Stimulated activated naive B cell treated with anti-CD40 and anti-IgM and Interleukin-4, amounts not matched to agents 10 μg/mL and 1 μg/mL and 100 μg/mL, for 72 hours (primary cell): ENCODE data around the gene NACC1.

Experiments used
- ATAC-seq, 2 donors: fragments of 150-1000 bp; cut with Tn5 transposase; replicated peaks; 2 replicates each; pipeline ENCODE4 v1.10.0; 2021; ENCODE audit warnings: moderate library complexity in 1 of 2
- DNase-seq: peaks from one replicate; pipeline ENCODE4 v3.0.0; 2021
- H3K27ac Mint-ChIP-seq: one replicate; pipeline ENCODE4 v1.8.0; 2022; ENCODE audit warnings: mild to moderate bottlenecking, mixed read lengths
- H3K27me3 Mint-ChIP-seq, 2 donors: one replicate each; pipeline ENCODE4 v1.8.0; 2022; ENCODE audit warnings: mixed read lengths in 2 of 2
- H3K36me3 Mint-ChIP-seq, 2 donors: one replicate each; pipeline ENCODE4 v1.8.0; 2022; ENCODE audit warnings: mixed read lengths in 2 of 2, mild to moderate bottlenecking in 1 of 2
- H3K4me1 Mint-ChIP-seq, 2 donors: one replicate each; pipeline ENCODE4 v1.8.0; 2022; ENCODE audit warnings: mixed read lengths in 2 of 2, mild to moderate bottlenecking in 1 of 2
- H3K4me3 Mint-ChIP-seq, 2 donors: one replicate each; pipeline ENCODE4 v1.8.0; 2022; ENCODE audit warnings: mild to moderate bottlenecking in 2 of 2, mixed read lengths in 2 of 2, moderate library complexity in 1 of 2
- H3K9me3 Mint-ChIP-seq, 2 donors: one replicate each; pipeline ENCODE4 v1.8.0; 2022; ENCODE audit warnings: mixed read lengths in 2 of 2, mild to moderate bottlenecking in 1 of 2

The NACC1 gene

GRCh38 chr19:13116282-13117175 is 1.5 kb upstream of the NACC1 start, which contains the start of gene TRMT1:
TRMT1 (minus strand) TSS chr19:13116740; CDS start chr19:13116399, 341 bp downstream.
- Mint-ChIP-seq H3K4me1 (peaks cover 30 to 75% of the 10 kb centered on the region in 2 donors), H3K36me3 (peaks cover 16 to 44% of the 10 kb centered on the region in 2 donors), H3K4me3 (peak within 1 kb of the TSS; percentile 97 to 99), H3K9me3 (no peaks in the 10 kb centered on the region), H3K27ac (peak within 1 kb of the TSS; percentile 98), H3K27me3 (no peaks in the 10 kb centered on the region)
- ATAC-seq (peak; percentile 65 to 69), DNase-seq (peak; percentile 94)

DNA sequence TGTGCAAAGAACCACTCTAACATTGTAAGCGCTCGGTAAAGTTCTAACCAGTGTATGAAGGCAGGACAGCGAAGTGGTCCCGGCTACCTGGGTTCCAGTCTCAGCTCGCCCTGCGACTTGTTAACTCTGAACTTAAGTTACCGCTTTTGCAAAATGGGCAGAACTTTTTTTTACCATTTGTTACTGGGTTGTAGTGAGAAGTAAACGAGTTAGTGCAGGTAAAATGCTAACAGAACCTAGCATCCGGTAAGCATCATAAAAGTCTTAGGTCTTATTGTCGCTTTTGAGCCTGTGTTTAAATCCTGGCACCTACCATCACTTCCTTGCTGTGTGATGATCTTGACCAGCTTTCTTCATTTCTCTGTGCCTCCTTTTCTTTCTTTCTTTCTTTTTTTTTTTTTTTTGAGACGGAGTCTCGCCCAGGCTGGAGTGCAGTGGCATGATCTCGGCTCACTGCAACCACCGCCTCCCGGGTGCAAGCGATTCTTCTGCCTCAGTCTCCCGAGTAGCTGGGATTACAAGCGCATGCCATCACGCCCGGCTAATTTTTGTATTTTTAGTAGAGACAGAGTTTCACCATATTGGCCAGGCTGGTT is 790 bp upstream of the NACC1 start:
- peaks cover 21 to 47% of the 10 kb centered on the region in 2 donors for H3K36me3 Mint-ChIP-seq
- ATAC-seq = peak; percentile 12 to 15
- DNase-seq = no peak
- peaks cover 37 to 82% of the 10 kb centered on the region in 2 donors for H3K4me1 Mint-ChIP-seq
- H3K27ac Mint-ChIP-seq = peak overlapping the region; percentile 98
- no peaks in the 10 kb centered on the region for H3K9me3 Mint-ChIP-seq
- H3K27me3 Mint-ChIP-seq = no peaks in the 10 kb centered on the region
- H3K4me3 Mint-ChIP-seq = peak overlapping the region; percentile 97 to 99

DNA sequence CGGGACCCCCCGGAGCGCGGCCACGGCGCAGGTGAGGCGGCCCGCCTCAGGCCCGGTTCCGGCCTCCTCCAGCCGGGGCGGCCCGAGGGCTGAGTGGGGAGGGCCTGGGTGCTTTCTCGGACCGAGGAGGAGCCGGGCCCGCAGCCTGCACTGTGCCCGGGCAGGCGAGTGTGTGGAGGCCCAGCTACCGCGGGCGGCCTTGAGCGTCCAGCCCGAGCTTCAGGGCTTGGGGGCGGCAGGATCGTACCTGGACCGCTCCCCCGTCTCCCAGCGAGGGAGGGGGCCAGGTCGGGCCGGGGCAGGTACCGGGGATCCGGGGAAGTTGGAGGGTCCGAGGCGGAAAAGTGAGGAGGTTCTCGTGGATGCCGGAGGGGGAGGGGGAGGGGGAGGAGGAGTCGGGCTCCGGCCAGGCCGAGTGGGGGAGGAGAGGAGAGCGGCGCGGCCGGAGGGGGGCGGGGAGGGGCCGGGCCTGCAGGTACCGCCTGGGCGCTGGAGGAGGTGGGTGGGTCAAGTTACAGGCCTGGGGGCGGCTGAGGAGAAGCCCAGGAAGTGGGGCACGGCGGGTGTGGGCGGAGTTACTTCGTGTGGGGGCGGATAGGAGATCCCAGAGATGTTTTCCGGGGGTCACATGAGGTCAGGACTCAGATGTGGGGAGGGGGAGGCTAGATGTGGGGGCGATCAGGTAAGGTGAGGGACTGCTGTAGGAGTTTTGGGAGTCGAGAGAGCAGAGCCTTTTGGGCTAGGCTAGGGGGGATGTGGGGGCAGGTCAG is 545 bp downstream of the NACC1 start:
- no peaks in the 10 kb centered on the region for H3K27me3 Mint-ChIP-seq
- DNase-seq = peak; percentile 30
- H3K9me3 Mint-ChIP-seq = no peaks in the 10 kb centered on the region
- H3K27ac Mint-ChIP-seq = peak overlapping the region; percentile 81
- peaks cover 13 to 52% of the 10 kb centered on the region in 2 donors for H3K36me3 Mint-ChIP-seq
- ATAC-seq = peak; percentile 6 to 14
- H3K4me1 Mint-ChIP-seq = peaks cover 45 to 89% of the 10 kb centered on the region in 2 donors
- H3K4me3 Mint-ChIP-seq = peak overlapping the region; percentile 84

DNA sequence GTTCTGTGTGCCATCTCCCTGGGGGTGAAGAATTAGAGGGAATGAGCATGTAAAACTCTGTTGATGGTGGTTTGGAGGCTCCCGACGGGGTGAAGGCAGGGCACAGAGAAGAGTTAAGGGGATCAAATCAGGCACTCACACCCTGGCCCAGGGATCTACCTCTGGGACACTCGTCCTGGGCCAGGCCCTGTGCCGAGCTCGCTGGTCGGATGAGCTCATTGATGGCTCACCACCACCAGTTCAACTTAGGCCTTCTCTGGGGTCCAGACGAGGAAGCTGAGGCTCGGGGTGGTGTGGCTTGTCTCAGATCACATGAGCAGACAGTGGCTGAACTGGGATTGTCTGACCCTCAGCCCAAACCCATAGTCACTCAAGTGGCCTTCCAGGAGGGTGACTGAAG is 1.6 kb downstream of the NACC1 start:
- DNase-seq (no peak), ATAC-seq (no peak)
- peaks cover 45 to 84% of the 10 kb centered on the region in 2 donors for H3K4me1 Mint-ChIP-seq
- no peaks in the 10 kb centered on the region for H3K27me3 Mint-ChIP-seq
- peak overlapping the region; percentile 84 for H3K4me3 Mint-ChIP-seq
- H3K9me3 Mint-ChIP-seq = no peaks in the 10 kb centered on the region
- peak overlapping the region; percentile 37 for H3K27ac Mint-ChIP-seq
- H3K36me3 Mint-ChIP-seq = peaks cover 16 to 48% of the 10 kb centered on the region in 2 donors

DNA sequence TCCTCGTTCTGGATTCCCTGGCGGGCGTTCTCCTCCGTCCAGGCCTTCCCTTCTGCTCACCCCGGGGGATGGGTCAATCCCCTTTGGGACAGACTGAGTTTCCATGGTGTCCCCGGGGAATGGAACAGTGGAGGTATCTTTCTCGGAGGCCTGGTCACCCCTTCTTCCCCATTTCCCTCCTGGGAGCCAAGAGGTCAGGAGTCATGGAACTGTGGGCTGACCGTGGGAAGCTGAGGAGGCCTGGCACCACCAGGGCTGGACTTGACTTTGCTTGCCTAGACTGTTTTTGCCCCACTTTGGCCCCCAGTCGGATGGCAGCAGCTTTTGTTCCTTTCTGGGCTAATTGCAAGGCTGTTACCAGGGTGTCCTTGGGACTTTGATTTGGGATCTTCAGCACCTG is 2.0 kb downstream of the NACC1 start:
- Mint-ChIP-seq H3K4me3 (peak overlapping the region; percentile 84), H3K27ac (peak overlapping the region; percentile 56), H3K27me3 (no peaks in the 10 kb centered on the region), H3K4me1 (peaks cover 45 to 82% of the 10 kb centered on the region in 2 donors), H3K36me3 (peaks cover 16 to 47% of the 10 kb centered on the region in 2 donors), H3K9me3 (no peaks in the 10 kb centered on the region)
- DNase-seq (no peak), ATAC-seq (no peak)

- no peak for ATAC-seq
- H3K4me3 Mint-ChIP-seq = no peak overlapping the region
- peaks cover 41 to 74% of the 10 kb centered on the region in 2 donors for H3K4me1 Mint-ChIP-seq
- no peaks in the 10 kb centered on the region for H3K27me3 Mint-ChIP-seq
- H3K9me3 Mint-ChIP-seq = no peaks in the 10 kb centered on the region
- no peak for DNase-seq
- H3K36me3 Mint-ChIP-seq = peaks cover 12 to 39% of the 10 kb centered on the region in 2 donors
- H3K27ac Mint-ChIP-seq = peak overlapping the region; percentile 81
These were observed 2.8 kb downstream of the NACC1 start for GRCh38 chr19:13120817-13121216.

- DNase-seq = no peak
- peak overlapping the region; percentile 77 for H3K27ac Mint-ChIP-seq
- H3K4me3 Mint-ChIP-seq = no peak overlapping the region
- peaks cover 41 to 66% of the 10 kb centered on the region in 2 donors for H3K4me1 Mint-ChIP-seq
- H3K36me3 Mint-ChIP-seq = peaks cover 12 to 35% of the 10 kb centered on the region in 2 donors
- no peak for ATAC-seq
- no peaks in the 10 kb centered on the region for H3K27me3 Mint-ChIP-seq
- no peaks in the 10 kb centered on the region for H3K9me3 Mint-ChIP-seq
These were observed 3.6 kb downstream of the NACC1 start for GRCh38 chr19:13121551-13122274.

DNA sequence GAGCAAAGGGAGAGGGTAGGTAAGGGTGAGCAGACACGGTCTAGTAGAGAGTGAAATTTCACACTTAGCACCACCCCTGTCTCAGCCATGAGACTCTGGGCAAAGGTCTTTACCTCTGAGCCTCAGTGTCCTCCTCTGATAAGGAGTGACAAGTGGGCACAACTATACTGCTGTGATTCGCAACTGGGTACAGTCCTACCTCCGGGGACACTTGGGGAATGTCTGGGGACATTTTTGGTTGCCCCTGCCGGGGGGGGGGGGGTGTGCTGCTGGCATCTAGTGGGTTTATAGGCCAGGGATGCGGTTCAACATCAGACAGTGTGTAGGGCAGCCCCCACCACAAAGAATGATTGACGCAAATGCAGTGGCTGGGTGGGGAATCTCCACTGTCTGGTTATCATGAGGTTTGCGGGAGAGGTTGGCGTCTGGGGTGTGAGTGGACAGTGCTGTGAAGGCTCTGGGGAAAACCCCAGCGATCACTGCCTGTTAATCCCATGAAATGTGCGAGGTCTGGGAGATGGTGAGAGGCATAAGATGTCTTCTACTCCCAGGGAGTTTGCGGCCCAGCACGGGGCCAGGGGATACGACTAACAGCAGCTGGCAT is 4.3 kb downstream of the NACC1 start:
- DNase-seq = no peak
- Mint-ChIP-seq H3K9me3 (no peaks in the 10 kb centered on the region), H3K36me3 (peaks cover 14 to 35% of the 10 kb centered on the region in 2 donors), H3K27ac (peak overlapping the region; percentile 77), H3K4me3 (peak overlapping the region in 1 of 2 donors; percentile 26), H3K4me1 (peaks cover 39 to 59% of the 10 kb centered on the region in 2 donors), H3K27me3 (no peaks in the 10 kb centered on the region)
- no peak for ATAC-seq

- DNase-seq (no peak), ATAC-seq (no peak)
- peak overlapping the region; percentile 31 for H3K27ac Mint-ChIP-seq
- H3K4me1 Mint-ChIP-seq = peaks cover 42 to 61% of the 10 kb centered on the region in 2 donors
- H3K36me3 Mint-ChIP-seq = peaks cover 16 to 40% of the 10 kb centered on the region in 2 donors
- no peak overlapping the region for H3K4me3 Mint-ChIP-seq
- H3K9me3 Mint-ChIP-seq = no peaks in the 10 kb centered on the region
- H3K27me3 Mint-ChIP-seq = no peaks in the 10 kb centered on the region
These were observed 5.2 kb downstream of the NACC1 start for GRCh38 chr19:13122980-13123957.

DNA sequence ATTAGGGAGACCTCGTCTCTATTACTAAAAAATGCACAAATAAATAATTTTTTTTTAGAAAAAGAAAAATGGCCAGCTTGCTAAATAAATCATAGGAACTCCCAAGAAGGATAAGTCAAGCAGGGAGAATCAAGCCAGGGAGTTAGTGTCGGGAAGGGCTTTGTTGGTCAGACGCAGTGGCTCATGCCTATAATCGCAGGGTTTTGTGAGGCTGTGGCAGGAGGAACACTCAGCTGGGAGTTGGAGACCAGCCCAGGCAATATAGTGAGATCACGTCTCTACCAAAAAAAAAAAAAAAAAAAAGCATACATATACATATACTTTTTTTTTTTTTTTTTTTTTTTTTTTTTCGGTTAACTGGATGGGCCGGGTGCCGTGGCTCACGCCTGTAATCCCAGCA is 9.0 kb downstream of the NACC1 start:
- H3K27me3 Mint-ChIP-seq = no peaks in the 10 kb centered on the region
- H3K9me3 Mint-ChIP-seq = no peaks in the 10 kb centered on the region
- H3K4me3 Mint-ChIP-seq = no peak overlapping the region
- H3K36me3 Mint-ChIP-seq = peaks cover 23 to 37% of the 10 kb centered on the region in 2 donors
- no peak for ATAC-seq
- peaks cover 30 to 48% of the 10 kb centered on the region in 2 donors for H3K4me1 Mint-ChIP-seq
- DNase-seq = no peak
- H3K27ac Mint-ChIP-seq = no peak overlapping the region

DNA sequence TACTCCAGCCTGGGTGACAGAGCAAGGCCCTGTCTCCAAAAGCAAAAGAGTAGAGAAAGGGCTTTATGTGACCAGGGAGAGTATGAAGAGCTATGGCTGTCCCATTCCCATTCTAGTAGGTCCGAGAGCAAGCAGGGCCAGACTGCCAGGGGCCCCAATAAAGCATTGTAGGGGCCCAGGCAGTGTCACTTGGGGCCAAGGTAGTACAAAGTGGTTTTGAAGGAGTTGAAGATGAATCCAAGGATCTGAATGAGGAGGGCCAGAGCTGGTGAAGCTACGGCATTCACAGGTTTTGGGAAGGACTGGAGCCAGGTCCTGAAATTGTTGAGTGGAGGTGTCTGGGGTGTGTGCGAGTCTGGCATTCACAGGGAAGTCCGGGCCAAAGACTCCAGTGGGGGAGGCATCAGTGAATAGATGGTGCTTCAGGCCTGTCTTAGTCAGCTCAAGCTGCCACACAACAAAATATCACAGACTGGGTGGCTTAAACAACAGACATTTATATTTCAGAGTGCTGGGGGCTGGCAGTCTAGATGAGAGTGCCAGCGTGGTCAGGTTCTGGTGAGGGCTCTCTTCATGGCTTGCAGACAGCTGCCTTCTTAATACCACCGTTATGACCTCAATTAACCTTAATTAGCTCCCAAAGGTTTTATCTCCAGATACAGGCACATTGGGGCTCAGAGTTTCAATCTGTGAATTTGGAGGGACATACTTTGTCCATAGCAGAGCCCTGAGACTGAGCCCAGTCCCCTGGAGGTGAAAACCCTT is 9.9 kb downstream of the NACC1 start:
- Mint-ChIP-seq H3K27ac (peak overlapping the region; percentile 60), H3K4me1 (peaks cover 28 to 47% of the 10 kb centered on the region in 2 donors)
- no peak for ATAC-seq

DNA sequence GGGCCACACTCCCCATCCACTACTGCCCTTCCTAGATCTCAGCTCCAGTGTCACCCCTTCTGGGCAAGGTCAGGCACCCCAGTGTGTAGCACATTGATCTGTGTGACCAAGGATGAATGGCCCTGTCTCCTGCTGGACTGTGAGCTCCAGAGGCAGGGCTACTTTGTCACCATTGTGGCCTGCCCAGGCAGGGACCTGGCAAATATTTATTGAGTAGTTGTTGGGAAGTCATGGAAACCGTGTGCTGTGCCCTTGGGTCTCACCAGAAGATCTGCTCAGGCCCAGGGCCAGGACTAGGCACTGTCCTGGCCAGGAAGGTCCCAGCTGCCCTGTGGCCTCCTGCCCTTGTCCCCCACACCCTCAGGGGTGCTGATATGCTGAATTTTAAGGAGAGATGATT is 10.5 kb downstream of the NACC1 start:
- ATAC-seq (no peak), DNase-seq (no peak)
- Mint-ChIP-seq H3K4me1 (peaks cover 27 to 44% of the 10 kb centered on the region in 2 donors), H3K27ac (no peak overlapping the region), H3K36me3 (peaks cover 25 to 35% of the 10 kb centered on the region in 2 donors), H3K27me3 (no peaks in the 10 kb centered on the region), H3K9me3 (no peaks in the 10 kb centered on the region), H3K4me3 (no peak overlapping the region)

More for the DNA sequence above, 9.9 kb downstream of the NACC1 start:
- no peak for DNase-seq
- no peaks in the 10 kb centered on the region for H3K9me3 Mint-ChIP-seq
- H3K4me3 Mint-ChIP-seq = no peak overlapping the region
- no peaks in the 10 kb centered on the region for H3K27me3 Mint-ChIP-seq
- peaks cover 26 to 34% of the 10 kb centered on the region in 2 donors for H3K36me3 Mint-ChIP-seq
